HCEC 1CT (cell line): ENCODE measurements around the gene HIP1.
"Not testable (repeated sequence)": the region's sequence is repeated elsewhere in the genome, so short reads cannot be mapped to it uniquely, and the experiment has no call there.

Experiments used
- DNase-seq: peaks from one replicate; pipeline ENCODE4 v3.0.0-alpha.2; 2017

HIP1 gene

GRCh38 chr7:75738975-75739795 lies 444 bp upstream of the HIP1 start:
- peak; percentile 98 for DNase-seq

- DNase-seq, result no peak
Observed at GRCh38 chr7:75737856-75738603, 711 bp downstream of the HIP1 start.

GRCh38 chr7:75735581-75736350 lies 3.0 kb downstream of the HIP1 start:
- no peak for DNase-seq

GRCh38 chr7:75734586-75735458 lies 3.9 kb downstream of the HIP1 start:
- peak; percentile 73 for DNase-seq

- peak; percentile 93 for DNase-seq
Observed at GRCh38 chr7:75732764-75733630, 5.7 kb downstream of the HIP1 start.

GRCh38 chr7:75732016-75732521 lies 6.7 kb downstream of the HIP1 start:
- no peak for DNase-seq

GRCh38 chr7:75729851-75730274 lies 8.9 kb downstream of the HIP1 start:
- DNase-seq, result no peak

GRCh38 chr7:75727881-75728593 lies 10.7 kb downstream of the HIP1 start:
- DNase-seq, result no peak

- not testable (repeated sequence) for DNase-seq
Observed at GRCh38 chr7:75727351-75727750, 11.4 kb downstream of the HIP1 start.

- no peak for DNase-seq
Observed at GRCh38 chr7:75725306-75725705, 13.4 kb downstream of the HIP1 start.

- DNase-seq, result no peak
Observed at GRCh38 chr7:75723444-75723843, 15.3 kb downstream of the HIP1 start.

- no peak for DNase-seq
Observed at GRCh38 chr7:75722373-75722772, 16.4 kb downstream of the HIP1 start.

- not testable (repeated sequence) for DNase-seq
Observed at GRCh38 chr7:75721922-75722321, 16.8 kb downstream of the HIP1 start.

GRCh38 chr7:75721426-75721825 lies 17.3 kb downstream of the HIP1 start:
- no peak for DNase-seq

GRCh38 chr7:75719626-75720025 lies 19.1 kb downstream of the HIP1 start:
- no peak for DNase-seq

GRCh38 chr7:75718390-75719031 lies 20.2 kb downstream of the HIP1 start:
- no peak for DNase-seq

GRCh38 chr7:75717746-75718145 lies 21.0 kb downstream of the HIP1 start:
- DNase-seq, result peak; percentile 38

- peak; percentile 88 for DNase-seq
Observed at GRCh38 chr7:75716992-75717626, 21.6 kb downstream of the HIP1 start.

GRCh38 chr7:75715864-75716263 lies 22.9 kb downstream of the HIP1 start:
- DNase-seq, result no peak
